Esophagus mucosa (tissue), 1 donor: ENCODE data around the gene VPS13D. TPM values are rescaled to one million over a fixed set of nuclear protein-coding genes. Genes with fewer than 3 reads are reported as not detected.

Experiments used
- ATAC-seq: fragments of 200-7000 bp; cut with Tn5 transposase; one replicate; pipeline ENCODE4 v1.9.1; 2020
- total RNA-seq: library from RNA; stranded (reverse); gene quantifications from one replicate; pipeline ENCODE4 v1.2.4, GENCODE V29; 2023
- donor health status: DM: yes; HTN: yes; CAD: no.

VPS13D gene
- total RNA-seq, 1 donor from 2014 or later: 69.4 TPM

GRCh38 chr1:12408662-12409061, 178.8 kb downstream of the VPS13D start:
- no peak for ATAC-seq

GRCh38 chr1:12409681-12410080, 179.9 kb downstream of the VPS13D start:
- ATAC-seq: peak; percentile 48

DNA sequence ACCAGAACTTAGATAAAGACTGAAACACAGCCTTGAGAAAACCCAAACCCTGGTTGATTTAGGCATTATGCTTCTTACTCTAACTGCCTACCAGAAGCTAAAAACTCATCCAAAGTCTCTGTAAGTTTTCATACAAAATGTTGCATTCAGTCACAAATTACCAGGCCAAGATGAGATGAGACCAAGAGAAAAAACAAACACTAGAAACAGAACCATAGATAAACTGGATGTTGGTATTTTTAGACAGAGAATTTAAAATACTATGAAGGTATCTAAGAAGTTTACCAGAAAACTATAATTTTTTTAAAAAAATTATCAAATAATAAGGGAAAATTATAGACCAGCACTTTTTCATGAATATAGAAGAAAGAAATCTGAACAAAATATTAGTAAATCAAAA, 180.5 kb downstream of the VPS13D start:
- no peak for ATAC-seq

- ATAC-seq: no peak
Observed at GRCh38 chr1:12411098-12411497, 181.3 kb downstream of the VPS13D start.

- ATAC-seq: no peak
Observed at GRCh38 chr1:12411747-12412146, 181.9 kb downstream of the VPS13D start.

DNA sequence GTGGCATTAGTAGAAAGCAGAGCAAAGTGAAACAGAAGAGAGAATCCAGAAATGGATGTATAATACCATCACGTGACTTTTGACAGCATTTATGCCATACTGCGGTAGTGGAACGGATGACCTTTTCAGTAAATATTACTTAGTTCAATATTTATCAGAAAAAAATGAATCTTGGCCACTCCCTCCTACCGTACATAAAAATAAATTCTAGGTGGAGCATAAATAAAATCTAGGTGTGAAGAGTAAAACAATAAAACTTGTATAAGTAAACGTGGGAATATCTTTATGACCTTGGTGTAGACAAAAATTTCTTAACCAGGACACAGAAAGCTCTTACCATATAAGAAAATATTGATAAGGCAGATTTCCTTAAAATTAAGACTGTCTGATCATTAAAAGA, 182.6 kb downstream of the VPS13D start:
- ATAC-seq: no peak

- peak; percentile 67 for ATAC-seq
Observed at GRCh38 chr1:12413664-12414410, 184.0 kb downstream of the VPS13D start.

DNA sequence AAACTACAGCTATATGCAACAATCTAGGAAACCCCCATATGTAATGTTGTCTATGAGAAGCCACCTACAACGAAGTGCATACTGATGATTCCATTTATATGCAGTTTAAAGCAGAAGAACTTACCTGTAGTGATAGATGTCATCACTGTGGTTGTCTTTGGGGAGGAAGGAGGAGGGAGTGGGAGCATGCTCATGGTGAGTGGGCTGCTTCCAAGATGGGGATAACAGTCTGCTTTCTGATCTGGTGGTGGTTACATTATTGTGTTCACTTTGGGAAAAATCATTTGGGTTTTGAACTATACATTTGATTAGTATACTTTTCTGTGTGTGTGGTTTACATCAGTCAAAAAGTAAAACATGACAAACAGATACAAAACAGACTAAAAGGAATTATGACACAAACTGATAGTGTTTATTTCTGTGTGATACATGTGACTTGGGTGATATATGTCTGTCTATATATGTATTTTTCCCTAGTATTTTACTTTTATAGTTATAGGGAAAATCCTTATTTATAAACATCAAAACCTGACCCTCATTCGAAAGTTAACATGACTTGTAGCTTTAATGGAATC, 184.7 kb downstream of the VPS13D start:
- no peak for ATAC-seq

GRCh38 chr1:12415038-12415466, 185.2 kb downstream of the VPS13D start:
- peak; percentile 16 for ATAC-seq

GRCh38 chr1:12416101-12416500, 186.3 kb downstream of the VPS13D start:
- no peak for ATAC-seq

- ATAC-seq: no peak
Observed at GRCh38 chr1:12416744-12417143, 186.9 kb downstream of the VPS13D start.

- ATAC-seq: no peak
Observed at GRCh38 chr1:12417389-12417788, 187.6 kb downstream of the VPS13D start.

GRCh38 chr1:12420171-12420570, 190.3 kb downstream of the VPS13D start:
- no peak for ATAC-seq

GRCh38 chr1:12422488-12422887, 192.7 kb downstream of the VPS13D start:
- ATAC-seq: no peak

DNA sequence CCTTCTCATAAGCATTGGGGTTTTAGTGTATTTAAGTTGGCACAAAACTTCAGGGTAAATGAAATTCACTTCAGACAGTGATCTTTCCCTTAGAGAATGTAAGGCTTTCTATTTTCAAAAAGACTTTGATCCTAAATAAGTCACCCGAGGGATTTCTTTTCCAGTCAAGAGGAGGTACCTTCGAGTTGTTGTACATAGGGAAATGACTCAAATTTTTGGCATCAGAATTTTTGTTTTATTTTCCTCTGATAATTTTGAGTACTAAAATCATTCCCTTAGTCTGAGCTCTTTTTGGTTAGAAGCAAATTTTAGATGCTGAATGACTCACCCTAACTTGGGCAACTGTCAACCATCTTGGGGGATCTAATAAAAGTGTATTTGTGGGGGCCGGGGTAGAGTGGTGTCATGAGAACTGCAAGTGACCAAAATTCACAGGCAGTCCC, 194.3 kb downstream of the VPS13D start:
- peak; percentile 28 for ATAC-seq

- no peak for ATAC-seq
Observed at GRCh38 chr1:12424793-12425192, 195.0 kb downstream of the VPS13D start.

- peak; percentile 61 for ATAC-seq
Observed at GRCh38 chr1:12426030-12426429, 196.2 kb downstream of the VPS13D start.

- no peak for ATAC-seq
Observed at GRCh38 chr1:12428334-12428733, 198.5 kb downstream of the VPS13D start.

- no peak for ATAC-seq
Observed at GRCh38 chr1:12430525-12430924, 200.7 kb downstream of the VPS13D start.

DNA sequence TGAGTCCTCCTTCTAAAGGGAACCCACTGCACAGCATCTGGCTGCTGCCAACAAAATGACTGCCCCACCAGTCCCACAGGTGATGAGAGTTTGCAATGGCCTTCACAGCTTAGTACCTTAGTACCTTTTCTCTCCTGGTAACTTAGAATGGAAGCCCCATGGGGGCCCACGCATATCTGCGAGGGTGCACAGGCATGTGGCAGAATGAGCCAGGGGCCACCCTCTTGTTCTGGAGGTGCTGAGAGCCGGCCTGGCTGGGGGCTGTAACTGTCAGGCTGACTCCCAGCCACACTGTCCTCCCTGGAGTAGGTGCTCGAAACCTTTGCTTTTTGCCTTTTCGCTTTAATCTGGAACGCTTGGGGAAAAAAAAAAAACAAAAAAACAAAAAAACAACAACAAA, 203.1 kb downstream of the VPS13D start:
- ATAC-seq: no peak

- no peak for ATAC-seq
Observed at GRCh38 chr1:12433323-12434053, 203.7 kb downstream of the VPS13D start.

GRCh38 chr1:12434174-12434573, 204.3 kb downstream of the VPS13D start:
- peak; percentile 44 for ATAC-seq

- ATAC-seq: no peak
Observed at GRCh38 chr1:12434686-12435085, 204.9 kb downstream of the VPS13D start.
